ENCODE data around the gene UNK. TPM values are rescaled to one million over a fixed set of nuclear protein-coding genes. Genes with fewer than 3 reads are reported as not detected.

Gene UNK
- total and polyA plus RNA-seq, 9 of the 15 experiments (the other 6 are each of a cell fraction or from before 2014, with no cell fraction given), result 12.8 to 38.6 (median 24.8) TPM

DNA sequence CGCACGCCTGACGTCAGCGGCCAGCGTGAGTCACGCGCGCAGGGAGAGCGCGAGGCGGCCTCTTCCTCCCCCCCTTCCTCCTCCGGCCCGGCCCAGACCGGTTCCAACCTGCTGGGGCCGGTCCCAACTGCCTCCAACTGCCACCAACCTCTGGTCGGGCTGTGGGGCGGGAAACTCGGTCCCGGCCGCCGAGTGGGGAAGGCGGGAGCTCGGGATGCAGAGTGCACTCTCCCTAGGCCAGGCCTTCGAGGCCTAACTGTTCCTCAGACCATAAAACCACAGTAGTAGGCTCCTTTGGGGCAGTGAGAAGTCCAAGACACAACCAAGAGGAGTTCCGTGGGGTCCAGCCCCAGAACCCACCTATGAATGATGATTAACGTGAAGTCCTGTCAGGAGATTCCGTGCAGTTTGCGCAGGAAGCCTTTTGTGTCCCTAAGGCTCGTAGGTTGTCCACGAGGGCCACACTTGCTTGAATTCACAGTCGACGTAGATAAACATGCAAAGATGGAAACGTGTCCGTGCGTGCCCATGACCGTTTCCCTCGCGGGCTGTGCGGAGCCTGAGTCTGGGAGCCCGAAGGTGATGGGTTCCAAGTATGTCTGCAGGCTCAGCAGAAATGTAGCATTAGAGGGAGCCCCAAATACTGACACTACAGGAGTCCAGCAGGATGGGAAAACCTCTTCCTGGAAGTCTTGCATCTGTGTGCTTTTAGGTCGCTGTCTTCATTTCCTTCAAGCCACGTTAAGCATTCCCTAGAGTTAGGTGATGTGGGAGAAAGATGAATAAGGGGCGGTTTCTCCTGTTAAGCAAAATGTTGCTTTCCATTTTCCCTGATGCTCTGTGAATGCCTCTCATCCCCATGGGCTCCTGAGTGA lies 647 bp downstream of the UNK start (continued):
- no peak for TF ChIP-seq GTF2B (IDR thresholded peaks at IDR 0.05; ENCODE audit: extremely low read depth, insufficient read length)
- no peak for TF ChIP-seq SAFB (IDR thresholded peaks at IDR 0.05; ENCODE audit: borderline replicate concordance, low read depth, low read length)
- no peak for TF ChIP-seq NR0B1 (IDR thresholded peaks at IDR 0.05; ENCODE audit: partially characterized antibody)
- TF ChIP-seq STAT6 (CRISPR knock-in tag; IDR thresholded peaks at IDR 0.05), result peak; percentile 86; the same call in 1 of the 2 replicates
- TF ChIP-seq ZNF23 (CRISPR knock-in tag; IDR thresholded peaks at IDR 0.05), result no peak; the same call in 1 of the 2 replicates
- TF ChIP-seq NFATC3 (IDR thresholded peaks at IDR 0.05), result no peak
- no peak; the same call in 1 of the 2 replicates for TF ChIP-seq ARID1B (IDR thresholded peaks at IDR 0.05)
- no peak for TF ChIP-seq CCAR2 (IDR thresholded peaks at IDR 0.05; ENCODE audit: low read depth, low read length)
- TF ChIP-seq FOXK2 (conservative IDR thresholded peaks at IDR 0.05 in 1 of 2, IDR thresholded peaks at IDR 0.05 in 1 of 2; ENCODE audit: low read depth in 2 of 2), result no peak
- 0 out of 2 replicates have a peak, but pooled peaks have one; percentile 59 for TF ChIP-seq PHB (CRISPR knock-in tag; IDR thresholded peaks at IDR 0.05)
- TF ChIP-seq FUS (optimal IDR thresholded peaks at IDR 0.05; ENCODE audit: low read depth, low read length), result no peak
- TF ChIP-seq ZNF57 (CRISPR knock-in tag; IDR thresholded peaks at IDR 0.05), result peak; percentile 18; the same call in 1 of the 2 replicates
- no peak for TF ChIP-seq ZNF143 (CRISPR knock-in tag; IDR thresholded peaks at IDR 0.05)
- TF ChIP-seq, protein P1, sequence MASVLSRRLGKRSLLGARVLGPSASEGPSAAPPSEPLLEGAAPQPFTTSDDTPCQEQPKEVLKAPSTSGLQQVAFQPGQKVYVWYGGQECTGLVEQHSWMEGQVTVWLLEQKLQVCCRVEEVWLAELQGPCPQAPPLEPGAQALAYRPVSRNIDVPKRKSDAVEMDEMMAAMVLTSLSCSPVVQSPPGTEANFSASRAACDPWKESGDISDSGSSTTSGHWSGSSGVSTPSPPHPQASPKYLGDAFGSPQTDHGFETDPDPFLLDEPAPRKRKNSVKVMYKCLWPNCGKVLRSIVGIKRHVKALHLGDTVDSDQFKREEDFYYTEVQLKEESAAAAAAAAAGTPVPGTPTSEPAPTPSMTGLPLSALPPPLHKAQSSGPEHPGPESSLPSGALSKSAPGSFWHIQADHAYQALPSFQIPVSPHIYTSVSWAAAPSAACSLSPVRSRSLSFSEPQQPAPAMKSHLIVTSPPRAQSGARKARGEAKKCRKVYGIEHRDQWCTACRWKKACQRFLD (CRISPR knock-in tag; IDR thresholded peaks at IDR 0.05), result peak; percentile 97
- TF ChIP-seq, protein P2, sequence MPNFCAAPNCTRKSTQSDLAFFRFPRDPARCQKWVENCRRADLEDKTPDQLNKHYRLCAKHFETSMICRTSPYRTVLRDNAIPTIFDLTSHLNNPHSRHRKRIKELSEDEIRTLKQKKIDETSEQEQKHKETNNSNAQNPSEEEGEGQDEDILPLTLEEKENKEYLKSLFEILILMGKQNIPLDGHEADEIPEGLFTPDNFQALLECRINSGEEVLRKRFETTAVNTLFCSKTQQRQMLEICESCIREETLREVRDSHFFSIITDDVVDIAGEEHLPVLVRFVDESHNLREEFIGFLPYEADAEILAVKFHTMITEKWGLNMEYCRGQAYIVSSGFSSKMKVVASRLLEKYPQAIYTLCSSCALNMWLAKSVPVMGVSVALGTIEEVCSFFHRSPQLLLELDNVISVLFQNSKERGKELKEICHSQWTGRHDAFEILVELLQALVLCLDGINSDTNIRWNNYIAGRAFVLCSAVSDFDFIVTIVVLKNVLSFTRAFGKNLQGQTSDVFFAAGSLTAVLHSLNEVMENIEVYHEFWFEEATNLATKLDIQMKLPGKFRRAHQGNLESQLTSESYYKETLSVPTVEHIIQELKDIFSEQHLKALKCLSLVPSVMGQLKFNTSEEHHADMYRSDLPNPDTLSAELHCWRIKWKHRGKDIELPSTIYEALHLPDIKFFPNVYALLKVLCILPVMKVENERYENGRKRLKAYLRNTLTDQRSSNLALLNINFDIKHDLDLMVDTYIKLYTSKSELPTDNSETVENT (CRISPR knock-in tag; IDR thresholded peaks at IDR 0.05), result peak; percentile 92
- 0 out of 2 replicates have a peak, but pooled peaks have one; percentile 84 for TF ChIP-seq CAMTA2 (CRISPR knock-in tag; conservative IDR thresholded peaks at IDR 0.05)
- TF ChIP-seq ETV5 (CRISPR knock-in tag; IDR thresholded peaks at IDR 0.05; ENCODE audit: low read depth), result 0 out of 2 replicates have a peak, but pooled peaks have one; percentile 11
- no peak for TF ChIP-seq NR3C1 (CRISPR knock-in tag; IDR thresholded peaks at IDR 0.05)
- peak; percentile 78 for TF ChIP-seq PYGO2 (tag; IDR thresholded peaks at IDR 0.05)
